MCF 10A (cell line): ENCODE results near the gene CDC16. TPM values are rescaled to one million over a fixed set of nuclear protein-coding genes. Genes with fewer than 3 reads are reported as not detected.

Experiments used
- BruUV-seq: library from RNA; stranded (reverse); fragments of 400-500 nt; replicated peaks from 2 replicates; lab custom pipeline; 2021; lab: Mats Ljungman, UMichigan
- CTCF ChIA-PET: fragments of 300-600 bp; sonication (Branson Sonifier 250); formaldehyde crosslinking; extraction: SDS; loops from one replicate; lab custom pipeline; 2021; ENCODE audit warnings: antibody characterized with exemption, inconsistent platforms; lab: Yijun Ruan, JAX
- POLR2A ChIA-PET: fragments of 300-600, 350-650 bp; sonication (Branson Sonifier 250); formaldehyde crosslinking; extraction: SDS; loops from one replicate; lab custom pipeline; 2020; ENCODE audit warnings: antibody characterized with exemption, inconsistent platforms; lab: Yijun Ruan, JAX
- DNase-seq: peaks from one replicate; pipeline ENCODE4 v3.0.0-alpha.2; 2018; ENCODE audit not compliant: unreplicated experiment
- H3K27ac Mint-ChIP-seq: one replicate; pipeline ENCODE4 v1.8.0; 2022; ENCODE audit warnings: mild to moderate bottlenecking, low read depth, mixed read lengths; ENCODE audit not compliant: unreplicated experiment
- H3K27me3 Mint-ChIP-seq: one replicate; pipeline ENCODE4 v1.8.0; 2022; ENCODE audit warnings: mixed read lengths; ENCODE audit not compliant: insufficient read depth, unreplicated experiment
- H3K36me3 Mint-ChIP-seq: one replicate; pipeline ENCODE4 v1.8.0; 2022; ENCODE audit warnings: mild to moderate bottlenecking, moderate library complexity, mixed read lengths; ENCODE audit not compliant: insufficient read depth, unreplicated experiment
- H3K4me1 Mint-ChIP-seq: one replicate; pipeline ENCODE4 v1.8.0; 2022; ENCODE audit warnings: mixed read lengths; ENCODE audit not compliant: insufficient read depth, unreplicated experiment
- H3K4me3 Mint-ChIP-seq: one replicate; pipeline ENCODE4 v1.8.0; 2022; ENCODE audit warnings: mild to moderate bottlenecking, moderate library complexity, mixed read lengths; ENCODE audit not compliant: unreplicated experiment
- H3K9me3 Mint-ChIP-seq: one replicate; pipeline ENCODE4 v1.8.0; 2022; ENCODE audit warnings: mixed read lengths; ENCODE audit not compliant: unreplicated experiment
- intact Hi-C: fragments of 100-400 bp; cut with micrococcal nuclease; formaldehyde crosslinking; loops from 2 replicates; pipeline ENCODE4 v1.14.1; 2022
- microRNA-seq: library from miRNA; unstranded; fragments of <30 nt; microRNA quantifications from one replicate; pipeline ENCODE4 v1.2.0, GENCODE V29; 2022
- total RNA-seq: library from RNA; stranded (reverse); gene quantifications from 2 replicates; pipeline ENCODE4 v1.2.3, GENCODE V29; 2022
- TF ChIP-seq, protein P1 (sequence below): fragments of 200-600 bp; IDR thresholded peaks from one replicate; pipeline ENCODE4 v1.8.0; 2022; ENCODE audit warnings: antibody characterized with exemption, mild to moderate bottlenecking; ENCODE audit not compliant: unreplicated experiment

The CDC16 gene
- total RNA-seq, 1 experiment from 2014 or later, result 72.4 TPM

DNA sequence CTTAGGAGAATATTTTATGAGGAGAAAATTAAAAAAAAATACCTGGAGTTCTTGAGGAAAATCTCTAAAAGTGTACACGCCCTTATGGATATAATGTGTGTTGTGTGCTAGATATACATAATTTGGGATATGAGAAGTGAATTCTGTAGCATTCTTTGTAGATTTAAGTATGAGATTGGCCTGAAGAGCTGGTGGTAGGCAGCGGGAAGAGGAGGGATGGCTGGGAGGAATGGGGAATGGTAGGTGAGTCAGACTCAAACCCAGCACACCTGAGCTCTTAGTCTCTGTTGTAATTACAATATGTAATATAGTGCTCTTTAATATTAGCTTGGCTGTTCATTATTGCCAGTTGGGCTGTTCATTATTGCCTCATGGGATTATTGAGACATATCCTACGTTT, 86.6 kb downstream of the CDC16 start:
- H3K4me3 Mint-ChIP-seq, result no peak overlapping the region
- CTCF ChIA-PET, result interaction anchor here (1.2 kb wide), 1 partner anchor 18 kb away, joined by 4 read pairs; no protein-coding TSS in a partner anchor
- no TSS peak for BruUV-seq
- H3K9me3 Mint-ChIP-seq, result no peaks in the 10 kb centered on the region
- intact Hi-C loops, result no loop called here
- POLR2A ChIA-PET, result interaction anchor here (0.8 kb wide), 1 partner anchor 46 kb away, joined by 3 read pairs; no protein-coding TSS in a partner anchor
- TF ChIP-seq, protein P1, sequence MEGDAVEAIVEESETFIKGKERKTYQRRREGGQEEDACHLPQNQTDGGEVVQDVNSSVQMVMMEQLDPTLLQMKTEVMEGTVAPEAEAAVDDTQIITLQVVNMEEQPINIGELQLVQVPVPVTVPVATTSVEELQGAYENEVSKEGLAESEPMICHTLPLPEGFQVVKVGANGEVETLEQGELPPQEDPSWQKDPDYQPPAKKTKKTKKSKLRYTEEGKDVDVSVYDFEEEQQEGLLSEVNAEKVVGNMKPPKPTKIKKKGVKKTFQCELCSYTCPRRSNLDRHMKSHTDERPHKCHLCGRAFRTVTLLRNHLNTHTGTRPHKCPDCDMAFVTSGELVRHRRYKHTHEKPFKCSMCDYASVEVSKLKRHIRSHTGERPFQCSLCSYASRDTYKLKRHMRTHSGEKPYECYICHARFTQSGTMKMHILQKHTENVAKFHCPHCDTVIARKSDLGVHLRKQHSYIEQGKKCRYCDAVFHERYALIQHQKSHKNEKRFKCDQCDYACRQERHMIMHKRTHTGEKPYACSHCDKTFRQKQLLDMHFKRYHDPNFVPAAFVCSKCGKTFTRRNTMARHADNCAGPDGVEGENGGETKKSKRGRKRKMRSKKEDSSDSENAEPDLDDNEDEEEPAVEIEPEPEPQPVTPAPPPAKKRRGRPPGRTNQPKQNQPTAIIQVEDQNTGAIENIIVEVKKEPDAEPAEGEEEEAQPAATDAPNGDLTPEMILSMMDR, result no peak
- no peak for DNase-seq
- no peak overlapping the region for H3K27ac Mint-ChIP-seq
- peaks cover 69% of the 10 kb centered on the region for H3K36me3 Mint-ChIP-seq
- no peaks in the 10 kb centered on the region for H3K27me3 Mint-ChIP-seq
- H3K4me1 Mint-ChIP-seq, result peaks cover 26% of the 10 kb centered on the region

Small RNAs within 50 kb of the gene (microRNA-seq; reads per million reads assigned to microRNA genes)
- gene MIR4502 (not detected), gene MIR548AR (0.66 reads per million)

Other genes starting within 250 kb of the CDC16 start
- gene RASA3, start 102.3 kb upstream of the CDC16 start, total RNA-seq, result 9.1 and 12.1 TPM in 2 replicates
- not detected in 2 replicates for gene CFAP97D2, start 55.6 kb upstream of the CDC16 start, total RNA-seq
- gene UPF3A, start 46.7 kb downstream of the CDC16 start, total RNA-seq, result 56.6 and 63.5 TPM in 2 replicates
- 27.0 and 33.4 TPM in 2 replicates for gene CHAMP1, start 79.6 kb downstream of the CDC16 start, total RNA-seq